Osteoblast (primary cell): ENCODE results near the gene ST6GAL1. TPM values are rescaled to one million over a fixed set of nuclear protein-coding genes. Genes with fewer than 3 reads are reported as not detected.
"Not testable (repeated sequence)": the region's sequence is repeated elsewhere in the genome, so short reads cannot be mapped to it uniquely, and the experiment has no call there.

Experiments
- DNase-seq: peaks from one replicate; pipeline ENCODE4 v3.0.0; 2011; ENCODE audit warnings: low spot score, mixed read lengths; ENCODE audit not compliant: insufficient read length; ENCODE audit errors: missing footprints
- H2AFZ ChIP-seq: 2 replicates; pipeline ENCODE4 v1.6.0; 2011; ENCODE audit warnings: mild to moderate bottlenecking, low read length
- H3K27ac ChIP-seq: 2 replicates; pipeline ENCODE4 v1.5.1; 2011; ENCODE audit warnings: mild to moderate bottlenecking, low read depth, low read length, moderate library complexity
- H3K27me3 ChIP-seq: 2 replicates; pipeline ENCODE4 v1.6.0; 2012; ENCODE audit warnings: mild to moderate bottlenecking, control low read depth, inconsistent platforms, low read length, moderate library complexity; ENCODE audit not compliant: insufficient read depth
- H3K36me3 ChIP-seq: 2 replicates; pipeline ENCODE4 v1.5.1; 2011; ENCODE audit warnings: mild to moderate bottlenecking, low read length, control low read depth, moderate library complexity; ENCODE audit not compliant: insufficient read depth
- H3K4me1 ChIP-seq: 2 replicates; pipeline ENCODE4 v1.5.1; 2011; ENCODE audit warnings: mild to moderate bottlenecking, low read length, control low read depth, moderate library complexity; ENCODE audit not compliant: insufficient read depth
- H3K4me2 ChIP-seq: 2 replicates; pipeline ENCODE4 v1.6.0; 2011; ENCODE audit warnings: mild to moderate bottlenecking, low read length; ENCODE audit not compliant: insufficient read depth
- H3K4me3 ChIP-seq: fragments of 200-600 bp; sonication (generic); 3 replicates; pipeline ENCODE4 v1.5.1; 2012; ENCODE audit warnings: mild to moderate bottlenecking, low read length, inconsistent platforms; ENCODE audit not compliant: insufficient read depth
- H3K79me2 ChIP-seq: 2 replicates; pipeline ENCODE4 v1.6.0; 2012; ENCODE audit warnings: mild to moderate bottlenecking, low read length, control low read depth, inconsistent platforms; ENCODE audit not compliant: insufficient read depth
- H3K9me3 ChIP-seq: 2 replicates; pipeline ENCODE4 v1.5.1; 2011; ENCODE audit warnings: low read depth, low read length, control low read depth
- H4K20me1 ChIP-seq: 2 replicates; pipeline ENCODE4 v1.6.0; 2012; ENCODE audit warnings: mild to moderate bottlenecking, low read length, control low read depth; ENCODE audit not compliant: insufficient read depth
- total RNA-seq: library from RNA; depleted of rRNA; stranded (reverse); fragments of >200 nt; gene quantifications from 2 replicates; pipeline ENCODE4 v1.2.3, GENCODE V29; 2012
- TF ChIP-seq, protein P1 (sequence below): IDR thresholded peaks from 2 replicates; pipeline ENCODE4 v1.5.1; 2011; ENCODE audit warnings: mild to moderate bottlenecking, low read depth, low read length, moderate library complexity; ENCODE audit errors: extremely low read depth

Gene ST6GAL1
- total RNA-seq, 1 donor: 8.0 TPM

DNA sequence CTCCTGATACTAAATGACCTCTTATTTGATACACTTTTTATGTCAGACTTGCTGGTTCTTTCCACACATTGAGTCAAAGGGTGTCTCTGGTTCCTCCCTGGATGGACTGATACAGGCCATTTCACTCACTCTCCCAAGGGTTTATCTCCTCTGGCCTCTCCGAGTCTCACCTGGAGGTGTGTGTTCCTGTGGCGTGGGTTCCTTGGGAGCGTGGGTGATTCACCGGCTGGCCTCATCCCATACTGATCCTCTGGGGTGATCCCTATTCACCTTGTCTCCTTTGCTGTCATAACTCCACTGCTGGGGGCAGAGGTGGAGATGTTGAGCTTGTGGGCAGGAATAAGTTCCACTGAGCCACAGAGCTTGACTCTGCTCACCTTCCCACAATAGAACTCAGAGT lies 61.1 kb downstream of the ST6GAL1 start:
- no peak overlapping the region for H3K4me2 ChIP-seq
- no peaks in the 10 kb centered on the region for H3K79me2 ChIP-seq
- no peaks in the 10 kb centered on the region for H3K4me1 ChIP-seq
- no peaks in the 10 kb centered on the region for H3K9me3 ChIP-seq
- no peak for DNase-seq
- H2AFZ ChIP-seq: no peak overlapping the region
- H3K4me3 ChIP-seq: no peak overlapping the region
- H4K20me1 ChIP-seq: no peaks in the 10 kb centered on the region
- no peaks in the 10 kb centered on the region for H3K27me3 ChIP-seq
- TF ChIP-seq, protein P1, sequence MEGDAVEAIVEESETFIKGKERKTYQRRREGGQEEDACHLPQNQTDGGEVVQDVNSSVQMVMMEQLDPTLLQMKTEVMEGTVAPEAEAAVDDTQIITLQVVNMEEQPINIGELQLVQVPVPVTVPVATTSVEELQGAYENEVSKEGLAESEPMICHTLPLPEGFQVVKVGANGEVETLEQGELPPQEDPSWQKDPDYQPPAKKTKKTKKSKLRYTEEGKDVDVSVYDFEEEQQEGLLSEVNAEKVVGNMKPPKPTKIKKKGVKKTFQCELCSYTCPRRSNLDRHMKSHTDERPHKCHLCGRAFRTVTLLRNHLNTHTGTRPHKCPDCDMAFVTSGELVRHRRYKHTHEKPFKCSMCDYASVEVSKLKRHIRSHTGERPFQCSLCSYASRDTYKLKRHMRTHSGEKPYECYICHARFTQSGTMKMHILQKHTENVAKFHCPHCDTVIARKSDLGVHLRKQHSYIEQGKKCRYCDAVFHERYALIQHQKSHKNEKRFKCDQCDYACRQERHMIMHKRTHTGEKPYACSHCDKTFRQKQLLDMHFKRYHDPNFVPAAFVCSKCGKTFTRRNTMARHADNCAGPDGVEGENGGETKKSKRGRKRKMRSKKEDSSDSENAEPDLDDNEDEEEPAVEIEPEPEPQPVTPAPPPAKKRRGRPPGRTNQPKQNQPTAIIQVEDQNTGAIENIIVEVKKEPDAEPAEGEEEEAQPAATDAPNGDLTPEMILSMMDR: no peak
- H3K36me3 ChIP-seq: no peaks in the 10 kb centered on the region
- no peak overlapping the region for H3K27ac ChIP-seq

DNA sequence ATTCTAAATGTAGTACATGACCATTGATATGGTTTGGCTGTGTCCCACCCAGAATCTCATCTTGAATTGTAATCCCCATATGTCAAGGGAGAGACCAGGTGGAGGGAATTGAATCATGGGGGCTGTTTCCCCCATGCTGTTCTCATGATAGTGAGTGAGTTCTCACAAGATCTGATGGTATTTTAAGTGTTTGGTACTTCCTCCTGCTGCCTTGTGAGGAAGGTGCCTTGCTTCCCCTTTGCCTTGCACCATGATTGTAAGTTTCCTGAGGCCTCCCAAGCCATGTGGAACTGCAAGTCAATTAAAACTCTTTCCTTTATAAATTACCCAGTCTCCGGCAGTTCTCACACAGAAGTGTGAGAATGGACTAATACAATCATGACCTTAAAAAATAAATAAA lies 61.8 kb downstream of the ST6GAL1 start:
- H3K9me3 ChIP-seq, H3K79me2 ChIP-seq, H3K36me3 ChIP-seq, H3K4me3 ChIP-seq, H3K4me2 ChIP-seq, H4K20me1 ChIP-seq, H3K27me3 ChIP-seq, H2AFZ ChIP-seq, DNase-seq, H3K27ac ChIP-seq, H3K4me1 ChIP-seq: not testable (repeated sequence)

DNA sequence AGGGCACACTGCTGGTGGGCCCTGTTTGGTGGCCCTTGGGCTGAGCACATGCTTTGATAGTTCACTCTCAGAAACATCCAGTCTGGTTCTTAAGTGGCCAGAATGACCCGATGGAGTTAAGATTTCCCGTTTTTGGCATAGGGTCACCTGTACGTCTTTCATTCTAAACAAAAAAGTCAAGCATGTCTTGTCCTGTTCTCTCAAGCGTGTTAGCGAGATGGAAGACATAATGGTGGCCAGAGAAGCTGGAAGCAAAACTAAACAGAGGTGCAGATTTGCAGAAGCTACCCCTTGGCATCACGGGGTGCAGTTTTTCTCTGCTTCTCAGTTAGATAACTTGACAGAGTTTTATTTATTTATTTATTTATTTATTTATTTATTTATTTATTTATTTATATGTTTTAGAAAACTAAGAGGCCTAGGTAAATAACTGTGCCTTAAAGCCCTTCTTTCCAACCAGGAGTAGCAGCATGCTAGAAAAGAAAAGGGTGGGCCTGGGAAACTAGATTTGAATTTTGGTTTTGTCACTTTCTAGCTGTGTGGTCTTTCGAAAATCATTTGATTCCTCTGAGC lies 63.0 kb downstream of the ST6GAL1 start:
- no peak overlapping the region for H2AFZ ChIP-seq
- H3K79me2 ChIP-seq: no peaks in the 10 kb centered on the region
- no peaks in the 10 kb centered on the region for H3K36me3 ChIP-seq
- H3K9me3 ChIP-seq: no peaks in the 10 kb centered on the region
- H3K4me3 ChIP-seq: no peak overlapping the region
- H3K27ac ChIP-seq: no peak overlapping the region
- H3K4me2 ChIP-seq: no peak overlapping the region
- H3K27me3 ChIP-seq: no peaks in the 10 kb centered on the region
- H4K20me1 ChIP-seq: no peaks in the 10 kb centered on the region
- TF ChIP-seq, protein P1: no peak
- no peaks in the 10 kb centered on the region for H3K4me1 ChIP-seq
- no peak for DNase-seq

DNA sequence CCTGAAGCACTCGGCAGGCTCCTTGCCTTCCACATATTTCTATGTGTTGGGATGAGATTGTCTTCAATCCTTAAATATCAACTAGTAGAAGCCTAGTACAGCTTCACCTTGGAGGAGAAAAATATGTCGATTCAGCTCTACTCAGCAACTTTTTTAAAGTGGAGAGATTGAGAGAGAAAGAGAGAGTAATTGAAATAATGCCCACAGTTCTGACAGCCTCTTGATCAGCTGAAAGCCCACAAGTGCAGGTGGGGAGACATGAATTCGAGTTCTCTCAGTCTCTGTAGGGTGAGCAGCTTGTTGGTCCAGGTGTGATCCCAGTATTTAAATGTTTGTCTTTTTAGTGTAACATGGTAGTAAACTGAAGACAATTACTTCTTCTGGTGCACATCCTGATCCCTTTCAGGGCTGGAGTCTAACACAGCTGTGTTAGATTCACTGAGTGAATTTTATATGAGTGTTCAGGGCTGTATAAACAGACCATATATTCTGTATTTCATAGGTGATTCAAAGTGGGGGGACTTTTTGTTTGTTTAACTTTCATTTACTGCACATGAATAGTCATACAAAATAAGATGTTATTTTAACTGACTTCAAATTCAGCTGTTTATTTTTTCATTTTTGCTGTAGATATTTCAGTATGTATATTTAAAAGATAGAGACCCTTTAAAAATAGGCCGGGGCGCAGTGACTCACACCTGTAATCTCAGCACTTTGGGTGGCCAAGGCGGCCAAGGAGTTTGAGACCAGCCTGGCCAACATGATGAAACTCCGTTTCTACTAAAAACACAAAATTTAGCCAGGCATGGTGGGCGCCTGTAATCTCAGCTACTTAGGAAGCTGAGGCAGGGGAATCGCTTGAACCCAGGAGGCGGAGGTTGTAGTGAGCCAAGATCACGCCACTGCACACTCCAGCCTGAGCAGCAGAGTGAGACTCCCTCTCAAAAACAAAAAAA lies 64.0 kb downstream of the ST6GAL1 start:
- H3K4me2 ChIP-seq: no peak overlapping the region
- H3K4me1 ChIP-seq: no peaks in the 10 kb centered on the region
- TF ChIP-seq, protein P1: no peak
- H3K9me3 ChIP-seq: no peaks in the 10 kb centered on the region
- no peak for DNase-seq
- no peak overlapping the region for H2AFZ ChIP-seq
- H3K27ac ChIP-seq: no peak overlapping the region
- H3K36me3 ChIP-seq: no peaks in the 10 kb centered on the region
- no peak overlapping the region for H3K4me3 ChIP-seq
- no peaks in the 10 kb centered on the region for H4K20me1 ChIP-seq
- H3K79me2 ChIP-seq: no peaks in the 10 kb centered on the region
- no peaks in the 10 kb centered on the region for H3K27me3 ChIP-seq
